NCI-H1048 (cell line): Measurements from ENCODE around the gene SERPINB10.

Source experiments
- DNase-seq: peaks from one replicate; lab custom pipeline; 2025; lab: John Stamatoyannopoulos, UW

Gene SERPINB10

GRCh38 chr18:63949068-63949737 is 41.4 kb downstream of the SERPINB10 start, which contains the start of gene HMSD:
Gene HMSD, plus strand, starts transcription at chr18:63949301. Its CDS starts 4,155 bp downstream, at chr18:63953456.
- DNase-seq, result peak; percentile 35

GRCh38 chr18:63951302-63951705 is 43.5 kb downstream of the SERPINB10 start:
- DNase-seq, result no peak

- no peak for DNase-seq
These were observed 46.1 kb downstream of the SERPINB10 start for GRCh38 chr18:63953811-63954210.

GRCh38 chr18:63956755-63957154 is 49.0 kb downstream of the SERPINB10 start:
- DNase-seq, result no peak

GRCh38 chr18:63960891-63961290 is 53.1 kb downstream of the SERPINB10 start:
- no peak for DNase-seq

GRCh38 chr18:63961435-63961980 is 53.8 kb downstream of the SERPINB10 start:
- no peak for DNase-seq

- DNase-seq, result no peak
These were observed 54.4 kb downstream of the SERPINB10 start for GRCh38 chr18:63962137-63962536.

- DNase-seq, result no peak
These were observed 56.0 kb downstream of the SERPINB10 start for GRCh38 chr18:63963615-63964256.

- no peak for DNase-seq
These were observed 57.1 kb downstream of the SERPINB10 start for GRCh38 chr18:63964908-63965307.

GRCh38 chr18:63965716-63966330 is 58.1 kb downstream of the SERPINB10 start:
- DNase-seq, result no peak

- DNase-seq, result peak; percentile 91
These were observed 62.4 kb downstream of the SERPINB10 start, which contains the start of gene SERPINB8 for GRCh38 chr18:63969942-63970808. Gene SERPINB8, plus strand, starts transcription at chr18:63970081. Its CDS starts 8,228 bp downstream, at chr18:63978309.

GRCh38 chr18:63970809-63971205 is 63.0 kb downstream of the SERPINB10 start:
- no peak for DNase-seq

GRCh38 chr18:63971320-63972001 is 63.7 kb downstream of the SERPINB10 start:
- no peak for DNase-seq

GRCh38 chr18:63972002-63972376 is 64.2 kb downstream of the SERPINB10 start:
- DNase-seq, result no peak

- DNase-seq, result no peak
These were observed 67.2 kb downstream of the SERPINB10 start for GRCh38 chr18:63974991-63975390.

GRCh38 chr18:63975628-63976027 is 67.9 kb downstream of the SERPINB10 start:
- no peak for DNase-seq

GRCh38 chr18:63977040-63977439 is 69.3 kb downstream of the SERPINB10 start:
- no peak for DNase-seq

GRCh38 chr18:63979409-63979920 is 71.7 kb downstream of the SERPINB10 start:
- DNase-seq, result peak; percentile 25

- no peak for DNase-seq
These were observed 72.3 kb downstream of the SERPINB10 start for GRCh38 chr18:63980027-63980426.

GRCh38 chr18:63980896-63981460 is 73.2 kb downstream of the SERPINB10 start:
- no peak for DNase-seq

GRCh38 chr18:63981719-63982118 is 74.0 kb downstream of the SERPINB10 start:
- no peak for DNase-seq
